Activated CD4-positive, alpha-beta T cell treated with anti-CD3 and anti-CD28 coated beads, Interleukin-2, amount 50 U/mL, for 4 hours (primary cell): ENCODE data around the gene NDUFB3.

Experiments
- DNase-seq, 2 experiments: peaks; one replicate each; pipeline ENCODE4 v3.0.0-alpha.2; 2020

The NDUFB3 gene

DNA sequence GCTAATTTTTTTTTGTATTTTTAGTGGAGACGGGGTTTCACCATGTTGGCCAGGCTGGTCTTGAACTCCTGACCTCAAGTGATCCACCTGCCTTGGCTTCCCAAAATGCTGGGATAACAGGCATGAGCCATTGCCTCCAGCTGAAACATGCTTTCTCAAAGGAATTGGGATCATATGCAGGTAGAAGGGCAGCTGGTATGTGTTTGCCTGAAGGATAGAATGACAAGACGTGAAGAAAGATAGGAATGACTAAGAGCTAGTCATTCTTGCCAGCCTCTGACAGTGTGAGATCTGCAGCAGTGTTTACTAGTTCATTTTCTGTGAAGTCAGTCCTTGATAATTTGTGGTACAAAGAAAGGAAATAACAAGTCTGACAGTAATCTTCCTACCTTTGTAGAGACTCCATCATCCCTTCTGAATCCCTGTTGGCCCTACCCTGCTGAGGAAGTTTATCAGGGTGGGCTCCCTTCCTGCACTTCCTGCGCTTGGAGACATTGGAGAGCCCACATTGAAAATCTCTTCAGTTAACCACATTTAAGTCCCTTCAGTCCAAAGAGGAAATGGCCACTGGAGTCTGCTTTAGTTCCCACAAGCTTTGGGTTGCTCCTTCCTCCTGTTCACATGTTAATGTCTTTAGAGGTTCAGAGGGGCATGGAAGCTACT, 58.9 kb downstream of the NDUFB3 start:
- DNase-seq = no peak

DNA sequence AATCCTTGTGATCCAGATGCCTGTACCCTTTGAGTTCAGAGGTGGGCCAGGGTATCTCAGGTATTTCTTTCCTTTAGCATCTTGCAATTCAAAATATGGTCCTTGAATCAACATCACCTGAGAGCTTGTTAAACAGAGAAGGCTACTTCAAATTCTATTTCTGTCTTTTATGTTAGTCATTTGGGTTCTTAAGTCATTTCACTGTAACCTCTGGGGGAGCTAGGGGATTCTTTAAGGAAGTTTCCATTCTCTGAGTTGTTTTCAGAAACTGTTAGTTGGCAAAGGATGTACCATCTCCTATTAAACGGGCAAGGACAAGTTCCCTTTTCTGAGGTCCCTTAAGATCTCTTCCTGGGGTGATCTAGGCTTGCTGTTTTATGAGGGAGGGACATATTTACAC, 60.7 kb downstream of the NDUFB3 start:
- no peak for DNase-seq
